Activated CD8-positive, alpha-beta T cell treated with anti-CD3 and anti-CD28 coated beads for 36 hours (primary cell): ENCODE results near the gene EXOG. TPM values are rescaled to one million over a fixed set of nuclear protein-coding genes. Genes with fewer than 3 reads are reported as not detected.

Source experiments
- ATAC-seq: fragments of 200-7000 bp; cut with Tn5 transposase; one replicate; pipeline ENCODE4 v1.10.0; 2021; ENCODE audit warnings: mild to moderate bottlenecking, moderate library complexity
- CTCF ChIA-PET: fragments of 350-600 bp; sonication (Branson Sonifier 250); formaldehyde crosslinking; loops from one replicate; lab custom pipeline; 2021; ENCODE audit warnings: antibody characterized with exemption; lab: Charles Lee
- POLR2A ChIA-PET: fragments of 350-600 bp; sonication (Branson Sonifier 250); formaldehyde crosslinking; loops from one replicate; lab custom pipeline; 2021; ENCODE audit warnings: antibody characterized with exemption; lab: Charles Lee
- DNase-seq: peaks from one replicate; pipeline ENCODE4 v3.0.0-alpha.2; 2020
- H3K27ac Mint-ChIP-seq: one replicate; pipeline ENCODE4 v1.8.0; 2021; ENCODE audit warnings: mild to moderate bottlenecking, mixed read lengths
- H3K27me3 Mint-ChIP-seq: one replicate; pipeline ENCODE4 v1.8.0; 2021; ENCODE audit warnings: mixed read lengths
- H3K36me3 Mint-ChIP-seq: one replicate; pipeline ENCODE4 v1.8.0; 2021; ENCODE audit warnings: low read depth, mixed read lengths
- H3K4me1 Mint-ChIP-seq: one replicate; pipeline ENCODE4 v1.8.0; 2021; ENCODE audit warnings: low read depth, mixed read lengths
- H3K4me3 Mint-ChIP-seq: one replicate; pipeline ENCODE4 v1.8.0; 2021; ENCODE audit warnings: mild to moderate bottlenecking, moderate library complexity, mixed read lengths
- H3K9me3 Mint-ChIP-seq: one replicate; pipeline ENCODE4 v1.8.0; 2021; ENCODE audit warnings: mixed read lengths
- intact Hi-C: fragments of 100-400 bp; cut with micrococcal nuclease; formaldehyde crosslinking; loops from one replicate; pipeline ENCODE4 v1.10.0; 2022
- total RNA-seq, 2 experiments: library from RNA; stranded (reverse); gene quantifications; one replicate each; pipeline ENCODE4 v1.2.3, GENCODE V29; 2021
- TF ChIP-seq, protein P1 (sequence below): fragments of 200-600 bp; IDR thresholded peaks from one replicate; pipeline ENCODE4 v1.8.0; 2022; ENCODE audit warnings: antibody characterized with exemption, mild to moderate bottlenecking

The EXOG gene
- total RNA-seq, 2 experiments from 2014 or later = 16.8 to 17.7 TPM

DNA sequence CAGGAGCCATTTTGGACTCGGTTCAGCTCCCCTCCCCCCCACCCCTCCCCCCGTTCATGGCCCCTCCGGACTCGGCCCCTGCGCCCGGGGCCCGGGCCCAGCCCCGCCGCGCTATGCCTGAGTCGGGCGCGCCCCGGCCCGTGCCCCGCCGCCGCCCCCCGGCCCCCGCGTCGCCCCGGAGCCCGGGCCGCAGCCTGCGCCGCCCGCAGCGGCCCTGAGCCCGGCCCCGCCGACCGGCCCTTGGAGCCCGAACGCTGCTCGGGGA, 42.3 kb upstream of the EXOG start:
- H3K36me3 Mint-ChIP-seq = no peaks in the 10 kb centered on the region
- no peaks in the 10 kb centered on the region for H3K27me3 Mint-ChIP-seq
- TF ChIP-seq, protein P1, sequence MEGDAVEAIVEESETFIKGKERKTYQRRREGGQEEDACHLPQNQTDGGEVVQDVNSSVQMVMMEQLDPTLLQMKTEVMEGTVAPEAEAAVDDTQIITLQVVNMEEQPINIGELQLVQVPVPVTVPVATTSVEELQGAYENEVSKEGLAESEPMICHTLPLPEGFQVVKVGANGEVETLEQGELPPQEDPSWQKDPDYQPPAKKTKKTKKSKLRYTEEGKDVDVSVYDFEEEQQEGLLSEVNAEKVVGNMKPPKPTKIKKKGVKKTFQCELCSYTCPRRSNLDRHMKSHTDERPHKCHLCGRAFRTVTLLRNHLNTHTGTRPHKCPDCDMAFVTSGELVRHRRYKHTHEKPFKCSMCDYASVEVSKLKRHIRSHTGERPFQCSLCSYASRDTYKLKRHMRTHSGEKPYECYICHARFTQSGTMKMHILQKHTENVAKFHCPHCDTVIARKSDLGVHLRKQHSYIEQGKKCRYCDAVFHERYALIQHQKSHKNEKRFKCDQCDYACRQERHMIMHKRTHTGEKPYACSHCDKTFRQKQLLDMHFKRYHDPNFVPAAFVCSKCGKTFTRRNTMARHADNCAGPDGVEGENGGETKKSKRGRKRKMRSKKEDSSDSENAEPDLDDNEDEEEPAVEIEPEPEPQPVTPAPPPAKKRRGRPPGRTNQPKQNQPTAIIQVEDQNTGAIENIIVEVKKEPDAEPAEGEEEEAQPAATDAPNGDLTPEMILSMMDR = no peak
- H3K4me1 Mint-ChIP-seq = peaks cover 8% of the 10 kb centered on the region
- POLR2A ChIA-PET = no interaction called here
- DNase-seq = no peak
- ATAC-seq = no peak
- H3K4me3 Mint-ChIP-seq = peak overlapping the region; percentile 90
- no peak overlapping the region for H3K27ac Mint-ChIP-seq
- peaks cover 6% of the 10 kb centered on the region for H3K9me3 Mint-ChIP-seq
- intact Hi-C loops = no loop called here
- CTCF ChIA-PET = interaction anchor here (1.1 kb wide), 1 partner anchor 457 kb away, joined by 3 read pairs; no protein-coding TSS in a partner anchor

DNA sequence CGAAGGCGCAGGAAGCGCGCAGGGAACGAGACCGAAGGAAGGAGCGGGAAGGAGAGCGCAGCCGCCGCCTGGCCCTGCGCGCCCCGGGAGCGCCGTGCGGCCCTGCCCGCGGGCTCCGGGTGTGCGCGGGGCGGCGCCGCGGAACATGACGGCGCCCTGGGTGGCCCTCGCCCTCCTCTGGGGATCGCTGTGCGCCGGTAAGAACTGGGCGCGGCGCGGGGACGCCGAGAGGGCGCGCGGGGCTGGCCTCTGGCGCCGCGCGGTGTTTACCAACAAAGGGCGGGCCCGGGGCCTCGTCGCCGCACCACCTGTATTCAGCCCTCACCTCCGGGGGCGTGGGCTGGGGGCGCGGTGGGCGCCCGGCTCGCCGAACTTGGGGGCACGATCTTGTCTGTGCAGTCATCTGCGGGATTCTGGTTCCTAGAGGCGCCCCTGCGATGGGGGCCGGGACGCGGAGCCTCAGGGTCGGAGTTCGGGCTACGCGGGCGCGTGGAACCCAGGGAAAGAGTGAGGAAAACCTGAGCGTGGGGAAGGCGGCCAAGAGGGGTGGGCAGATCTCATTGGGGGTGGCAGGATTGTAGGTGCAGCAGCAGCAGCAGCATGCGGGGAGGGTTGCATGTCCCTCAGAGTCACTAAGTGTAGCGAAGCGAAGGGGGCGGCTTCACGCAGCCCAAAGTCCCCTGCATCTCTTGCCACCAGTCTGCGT, 41.8 kb upstream of the EXOG start:
- TF ChIP-seq, protein P1 = no peak
- H3K4me3 Mint-ChIP-seq = peak overlapping the region; percentile 90
- H3K27me3 Mint-ChIP-seq = no peaks in the 10 kb centered on the region
- ATAC-seq (peak; percentile 44), DNase-seq (peak; percentile 35)
- H3K36me3 Mint-ChIP-seq = no peaks in the 10 kb centered on the region
- intact Hi-C loops = no loop called here
- peaks cover 6% of the 10 kb centered on the region for H3K9me3 Mint-ChIP-seq
- peaks cover 8% of the 10 kb centered on the region for H3K4me1 Mint-ChIP-seq
- POLR2A ChIA-PET = no interaction called here
- peak overlapping the region; percentile 82 for H3K27ac Mint-ChIP-seq
- CTCF ChIA-PET = interaction anchor here (1.2 to 2.0 kb wide), 2 partner anchors 26 to 108 kb away, joined by 7 to 11 read pairs; partner anchors contain the start of gene XYLB

DNA sequence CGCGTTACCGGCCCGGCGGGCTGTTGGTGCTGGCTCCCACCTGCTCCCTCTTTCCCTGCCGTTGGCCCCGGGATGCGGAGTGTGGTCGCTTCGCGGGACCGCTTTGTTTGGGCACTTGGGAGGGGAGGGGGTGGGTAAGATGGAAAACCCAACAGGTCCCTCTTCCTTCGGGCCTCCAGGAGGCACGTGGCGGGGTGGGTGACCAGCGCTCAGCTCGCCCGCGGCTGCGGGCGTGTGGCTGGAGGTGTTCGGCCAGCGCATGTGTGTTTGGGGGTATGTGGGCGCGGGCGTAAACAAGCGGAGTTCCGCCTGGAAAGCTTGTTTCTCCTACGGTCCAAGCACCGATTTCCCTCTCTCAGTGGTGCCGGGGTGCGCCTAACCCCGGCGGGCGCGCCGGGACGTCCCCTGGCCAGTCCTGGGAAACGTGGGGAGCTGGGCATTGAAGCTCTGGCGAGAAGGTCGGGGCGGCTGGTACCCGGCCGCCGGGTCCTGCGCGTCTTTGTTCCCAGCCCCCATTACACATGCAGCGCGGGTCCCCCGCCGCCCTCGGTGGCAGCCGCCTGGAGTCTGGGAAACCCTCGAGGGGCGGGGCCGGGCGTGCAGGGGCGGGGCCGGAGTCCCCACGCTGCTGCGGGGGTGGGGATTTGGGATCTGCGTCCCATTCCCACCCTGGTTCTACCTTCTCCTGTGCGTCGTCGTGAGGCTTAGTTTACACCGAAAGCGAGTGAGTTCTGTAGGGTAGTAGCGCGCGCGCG, 41.1 kb upstream of the EXOG start:
- CTCF ChIA-PET = interaction anchor here (0.7 to 2.0 kb wide), 5 partner anchors 11 to 108 kb away, joined by 3 to 11 read pairs (median 7); partner anchors contain the start of gene XYLB
- TF ChIP-seq, protein P1 = no peak
- Mint-ChIP-seq H3K27ac (peak overlapping the region; percentile 42), H3K4me3 (peak overlapping the region; percentile 90), H3K4me1 (peaks cover 8% of the 10 kb centered on the region), H3K9me3 (peaks cover 6% of the 10 kb centered on the region), H3K36me3 (no peaks in the 10 kb centered on the region), H3K27me3 (no peaks in the 10 kb centered on the region)
- intact Hi-C loops = no loop called here
- DNase-seq (peak; percentile 72), ATAC-seq (peak; percentile 50)
- POLR2A ChIA-PET = interaction anchor here (0.9 to 1.2 kb wide), 3 partner anchors 17 to 958 kb away, joined by 3 to 4 read pairs (median 4); partner anchors contain the start of gene ACAA1

DNA sequence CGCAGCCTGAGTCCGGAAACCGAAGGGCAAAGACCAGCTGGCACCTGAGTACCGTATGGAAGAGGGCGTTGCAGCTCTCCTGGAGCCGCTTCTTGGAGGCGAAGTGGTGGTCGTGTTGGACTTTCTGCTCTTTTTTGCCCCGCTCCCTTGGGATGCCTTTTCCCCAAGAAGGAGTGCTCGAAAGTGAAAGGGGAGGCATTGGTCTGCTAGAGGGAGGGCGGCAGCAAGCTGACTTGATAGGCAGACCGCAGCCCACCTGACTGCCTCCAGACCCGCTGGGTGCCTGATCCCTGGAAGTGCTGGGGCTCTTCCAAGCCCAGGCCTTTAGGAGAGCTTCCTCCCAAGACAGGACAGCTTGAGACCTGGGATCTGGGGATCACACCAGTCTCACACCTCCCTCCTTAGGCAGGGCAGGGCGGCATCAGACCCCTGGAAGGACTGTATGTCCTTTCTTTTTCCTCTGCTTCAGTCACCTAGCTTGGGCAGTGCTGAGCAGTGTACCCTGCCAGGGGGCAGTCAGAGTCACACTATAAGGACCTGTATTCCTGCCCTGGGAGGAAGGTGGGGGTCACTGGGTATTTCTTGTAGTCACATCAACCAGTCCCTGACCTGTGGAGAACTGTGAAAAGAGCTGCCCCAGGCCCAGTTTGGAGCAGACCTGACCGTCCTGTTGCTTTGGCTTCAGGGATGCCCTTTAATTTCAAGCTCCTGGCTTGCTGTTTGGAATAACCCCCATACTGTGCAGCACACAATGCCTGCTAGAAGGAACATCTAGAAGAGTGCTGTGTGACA, 40.3 kb upstream of the EXOG start:
- TF ChIP-seq, protein P1 = no peak
- ATAC-seq (peak; percentile 8), DNase-seq (no peak)
- ChIA-PET POLR2A (interaction anchor here (0.9 to 1.2 kb wide), 4 partner anchors 17 to 957 kb away, joined by 3 to 4 read pairs (median 4); partner anchors contain the start of genes ACAA1 and EXOG), CTCF (interaction anchor here (0.6 to 2.0 kb wide), 6 partner anchors 10 to 109 kb away, joined by 3 to 11 read pairs (median 6); partner anchors contain the start of gene XYLB)
- peaks cover 8% of the 10 kb centered on the region for H3K4me1 Mint-ChIP-seq
- no peaks in the 10 kb centered on the region for H3K27me3 Mint-ChIP-seq
- peaks cover 4% of the 10 kb centered on the region for H3K9me3 Mint-ChIP-seq
- H3K4me3 Mint-ChIP-seq = peak overlapping the region; percentile 90
- peak overlapping the region; percentile 42 for H3K27ac Mint-ChIP-seq
- H3K36me3 Mint-ChIP-seq = no peaks in the 10 kb centered on the region
- intact Hi-C loops = no loop called here
